Left renal pelvis (tissue), 4 donors: ENCODE results near the gene EVI5. TPM values are rescaled to one million over a fixed set of nuclear protein-coding genes. Genes with fewer than 3 reads are reported as not detected.
"Not testable (repeated sequence)": the region's sequence is repeated elsewhere in the genome, so short reads cannot be mapped to it uniquely, and the experiment has no call there.

ENCODE experiments used
- DNase-seq, 4 donors: peaks; one replicate each; pipeline ENCODE4 v3.0.0-alpha.2; 2013; ENCODE audit warnings: low read depth in 4 of 4, low spot score in 3 of 4
- polyA plus RNA-seq, 4 donors: library from polyadenylated mRNA; unstranded; fragments of 120-200 nt; gene quantifications; one replicate each; pipeline ENCODE4 v1.2.1, GENCODE V29; 2013; ENCODE audit not compliant: insufficient read length in 4 of 4

Gene EVI5
- polyA plus RNA-seq, 4 donors = 18.1 to 24.0 (median 21.5) TPM

DNA sequence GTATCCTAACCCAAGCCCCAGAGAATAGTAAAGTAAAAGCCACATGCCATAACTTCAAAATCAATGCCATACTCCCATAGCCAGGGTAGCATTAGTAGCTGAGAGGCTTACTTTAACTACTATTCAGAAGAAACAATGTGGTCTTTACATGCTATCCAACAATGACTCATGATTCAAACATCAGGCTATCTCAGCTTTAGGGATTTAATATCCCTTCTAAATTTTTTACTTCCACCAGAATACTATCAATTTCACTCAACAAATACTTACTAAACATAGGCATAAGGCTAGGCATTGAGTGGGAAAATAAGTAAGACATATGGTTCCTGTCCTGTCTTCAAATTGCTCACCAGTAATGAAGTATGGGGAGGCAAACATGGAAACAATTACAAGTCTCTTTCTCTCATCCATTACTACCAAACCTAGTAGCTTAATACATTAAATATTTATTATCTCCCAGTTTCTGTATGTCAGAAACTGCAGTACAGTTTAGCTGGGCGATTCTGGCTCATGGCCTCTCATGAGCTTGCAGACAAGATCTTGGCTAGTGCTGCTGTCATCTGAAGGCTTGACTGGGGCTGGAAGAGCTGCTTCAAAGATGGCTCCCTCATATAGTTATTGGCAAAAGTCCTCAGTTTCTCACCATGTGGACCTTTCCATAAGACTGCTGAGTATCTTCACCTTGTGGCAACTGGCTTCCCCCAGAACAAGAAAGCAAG, 30.7 kb downstream of the EVI5 start:
- DNase-seq = no peak

DNA sequence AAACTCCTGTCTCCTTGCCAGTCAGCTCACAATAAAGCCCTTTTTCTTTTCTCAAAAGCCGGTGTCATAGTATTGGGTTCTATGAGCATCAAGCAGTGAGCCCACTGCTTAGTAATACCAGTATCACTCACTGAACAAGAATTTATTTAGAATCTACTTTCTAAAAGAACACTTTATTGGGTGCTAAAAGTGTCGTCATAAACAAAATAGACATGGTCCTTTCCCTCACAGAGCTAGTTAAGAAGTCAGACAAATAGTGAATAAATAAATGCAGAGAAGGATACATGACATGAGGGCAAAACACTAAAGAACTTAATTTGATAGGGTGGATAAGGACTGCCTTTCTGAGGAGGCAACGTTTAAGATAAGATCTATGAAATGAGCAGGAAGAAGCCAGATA, 32.2 kb downstream of the EVI5 start:
- no peak for DNase-seq

- DNase-seq = no peak
Observed at GRCh38 chr1:92749024-92749634, 35.8 kb downstream of the EVI5 start.

GRCh38 chr1:92748138-92748537, 36.8 kb downstream of the EVI5 start:
- DNase-seq = no peak

- no peak for DNase-seq
Observed at GRCh38 chr1:92747735-92748134, 37.2 kb downstream of the EVI5 start.

DNA sequence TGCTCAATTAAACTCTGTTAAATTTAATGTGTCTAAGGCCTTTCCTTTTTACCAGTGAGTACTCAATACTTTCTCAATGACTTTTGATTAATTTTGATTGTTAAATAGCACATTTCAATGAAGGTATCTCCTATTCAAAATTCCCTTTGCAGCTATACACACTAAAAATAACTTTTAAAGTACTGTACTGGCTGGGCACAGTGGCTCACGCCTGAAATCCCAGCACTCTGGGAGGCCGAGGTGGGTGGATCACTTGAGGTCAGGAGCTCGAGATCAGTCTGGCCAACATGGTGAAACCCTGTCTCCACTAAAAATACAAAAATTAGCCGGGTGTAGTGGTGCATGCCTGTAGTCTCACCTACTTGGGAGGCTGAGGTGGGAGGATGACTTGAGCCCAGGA, 38.7 kb downstream of the EVI5 start:
- not testable (repeated sequence) for DNase-seq

GRCh38 chr1:92743221-92743620, 41.7 kb downstream of the EVI5 start:
- DNase-seq = no peak

DNA sequence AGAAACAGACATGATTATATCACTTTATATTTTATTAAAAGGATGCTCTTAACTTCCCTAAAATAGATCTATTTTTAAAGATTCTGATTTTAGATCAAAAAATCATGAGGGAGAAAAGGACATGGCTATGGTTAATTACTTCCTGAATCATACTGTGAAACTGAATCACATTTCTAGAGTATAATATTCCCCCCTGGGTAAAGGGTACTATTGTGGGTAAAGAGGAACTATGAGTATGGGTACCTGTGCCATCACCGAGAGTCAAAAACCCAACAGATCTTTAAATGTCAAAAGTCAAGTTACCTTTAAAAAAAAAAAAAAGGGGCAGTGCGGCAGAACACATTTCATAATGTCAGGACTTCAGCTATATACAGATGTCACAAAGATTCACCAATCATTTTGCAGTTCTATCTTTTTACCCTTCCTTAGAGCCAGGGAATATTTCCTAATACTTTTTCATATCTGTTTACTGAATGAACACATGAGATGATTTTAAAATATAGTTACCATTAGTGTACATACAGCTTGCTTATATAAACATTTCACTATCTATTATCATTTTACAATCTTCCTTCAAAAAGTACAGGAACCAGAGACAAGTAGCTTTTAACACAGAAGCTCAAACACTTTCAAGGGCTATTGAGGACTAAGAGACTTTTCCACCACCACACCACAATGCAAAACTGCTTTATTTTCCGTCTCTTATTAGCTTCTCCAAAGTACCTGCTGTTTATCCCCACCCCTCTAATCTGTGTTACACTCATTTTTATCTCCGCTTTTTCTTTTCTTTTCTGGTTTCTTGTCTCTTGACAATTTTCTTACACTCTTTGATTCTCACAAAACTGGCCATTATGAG, 45.0 kb downstream of the EVI5 start:
- DNase-seq = no peak

GRCh38 chr1:92736395-92736794, 48.5 kb downstream of the EVI5 start:
- no peak for DNase-seq

- DNase-seq = no peak
Observed at GRCh38 chr1:92730476-92730875, 54.4 kb downstream of the EVI5 start.

GRCh38 chr1:92728697-92729096, 56.2 kb downstream of the EVI5 start:
- no peak for DNase-seq

GRCh38 chr1:92723713-92724112, 61.2 kb downstream of the EVI5 start:
- DNase-seq = not testable (repeated sequence)

DNA sequence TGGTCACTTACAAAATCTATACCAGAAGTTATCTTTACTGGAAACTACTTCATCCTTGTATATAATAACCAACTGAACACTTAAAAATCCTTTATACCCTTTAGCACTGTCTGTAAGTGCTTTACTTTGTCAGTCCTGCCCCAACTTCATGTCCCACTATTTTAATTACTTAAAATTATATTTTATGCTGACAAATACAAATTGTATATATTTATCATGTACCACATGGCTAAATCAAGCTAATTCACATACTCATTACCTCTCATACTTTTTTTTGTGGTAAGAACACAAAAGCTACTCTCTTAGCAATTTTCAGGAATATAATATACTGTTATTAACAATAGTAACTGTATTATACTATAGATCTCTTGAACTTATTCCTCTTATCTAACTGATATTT, 63.0 kb downstream of the EVI5 start:
- no peak for DNase-seq

DNA sequence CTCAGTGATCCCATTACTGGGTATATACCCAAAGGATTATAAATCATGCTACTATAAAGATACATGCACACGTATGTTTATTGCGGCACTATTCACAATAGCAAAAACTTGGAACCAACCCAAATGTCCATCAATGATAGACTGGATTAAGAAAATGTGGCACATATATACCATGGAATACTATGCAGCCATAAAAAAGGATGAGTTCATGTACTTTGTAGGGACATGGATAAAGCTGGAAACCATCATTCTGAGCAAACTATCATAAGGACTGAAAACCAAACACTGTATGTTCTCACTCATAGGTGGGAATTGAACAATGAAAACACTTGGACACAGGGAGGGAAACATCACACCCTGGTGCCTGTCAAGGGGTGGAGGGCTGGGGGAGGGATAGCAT, 63.8 kb downstream of the EVI5 start:
- not testable (repeated sequence) for DNase-seq

DNA sequence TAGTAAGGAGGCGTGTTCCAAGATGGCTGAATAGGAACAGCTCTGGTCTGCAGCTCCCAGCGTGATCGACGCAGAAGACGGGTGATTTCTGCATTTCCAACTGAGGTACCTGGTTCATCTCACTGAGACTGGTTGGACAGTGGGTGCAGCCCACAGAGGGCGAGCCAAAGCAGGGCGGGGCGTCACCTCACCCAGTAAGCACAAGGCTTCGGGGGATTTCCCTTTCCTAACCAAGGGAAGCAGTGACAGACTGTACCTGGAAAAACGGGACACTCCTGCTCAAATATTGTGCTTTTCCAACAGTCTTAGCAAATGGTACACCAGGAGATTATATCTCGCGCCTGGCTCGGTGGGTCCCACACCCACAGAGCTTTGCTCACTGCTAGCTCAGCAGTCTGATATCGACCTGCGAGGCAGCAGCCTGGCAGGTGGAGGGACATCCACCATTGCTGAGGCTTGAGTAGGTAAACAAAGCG, 69.4 kb downstream of the EVI5 start:
- not testable (repeated sequence) for DNase-seq

GRCh38 chr1:92713939-92714338, 71.0 kb downstream of the EVI5 start:
- no peak for DNase-seq

- DNase-seq = no peak
Observed at GRCh38 chr1:92711473-92712165, 73.3 kb downstream of the EVI5 start.

- no peak for DNase-seq
Observed at GRCh38 chr1:92709738-92710137, 75.2 kb downstream of the EVI5 start.

- DNase-seq = no peak
Observed at GRCh38 chr1:92708368-92708950, 76.4 kb downstream of the EVI5 start.

DNA sequence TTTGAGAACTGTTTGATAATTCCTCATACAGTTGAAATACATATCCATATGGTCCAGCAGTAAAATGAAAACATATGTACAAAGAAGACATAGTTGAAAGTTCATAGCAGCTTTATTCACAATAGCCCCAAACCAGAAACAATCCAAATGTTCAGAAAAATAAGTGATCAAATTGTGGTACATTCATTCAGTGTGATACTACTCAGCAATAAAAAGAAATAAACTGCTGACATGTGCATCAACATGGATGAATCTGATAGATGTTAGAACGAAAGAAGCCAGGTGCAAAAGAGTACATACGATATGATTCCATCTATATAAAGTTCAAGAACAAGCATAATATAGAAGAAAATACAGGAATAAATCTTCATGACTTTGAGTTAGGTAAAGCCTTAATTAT, 77.2 kb downstream of the EVI5 start:
- DNase-seq = no peak
